IMR-90 (cell line): Measurements from ENCODE around the gene TJP1. TPM values are rescaled to one million over a fixed set of nuclear protein-coding genes. Genes with fewer than 3 reads are reported as not detected.

Experiments
- ATAC-seq: fragments of 200-7000 bp; cut with Tn5 transposase; 2 replicates; pipeline ENCODE4 v1.9.1; 2020; ENCODE audit warnings: low read depth, mild to moderate bottlenecking, moderate library complexity
- BruUV-seq: library from RNA; stranded (reverse); fragments of 400-500 nt; replicated peaks from 2 replicates; lab custom pipeline; 2021; lab: Mats Ljungman, UMichigan
- CTCF ChIA-PET: fragments of 300-600 bp; formaldehyde crosslinking; extraction: SDS; loops from one replicate; lab custom pipeline; 2021; ENCODE audit warnings: antibody characterized with exemption; lab: Yijun Ruan, JAX
- POLR2A ChIA-PET: fragments of 300-600 bp; sonication (Branson Sonifier 250); formaldehyde crosslinking; loops from one replicate; lab custom pipeline; 2022; ENCODE audit warnings: antibody characterized with exemption; ENCODE audit not compliant: unreplicated experiment; lab: Charles Lee
- DNase-seq: peaks from one replicate; pipeline ENCODE4 v3.0.0; 2013
- H2AFZ ChIP-seq: replicated peaks from 2 replicates; pipeline ENCODE3; 2013; ENCODE audit warnings: low read length, mild to moderate bottlenecking; ENCODE audit not compliant: poor library complexity
- H2AK5ac ChIP-seq: 2 replicates; pipeline ENCODE4 v1.6.1; 2013; ENCODE audit warnings: low read depth, low read length, inconsistent platforms
- H2AK9ac ChIP-seq: replicated peaks from 2 replicates; pipeline ENCODE3; 2013; ENCODE audit warnings: mild to moderate bottlenecking, low read depth, low read length, moderate library complexity; ENCODE audit not compliant: poor library complexity
- H2BK120ac ChIP-seq: 2 replicates; pipeline ENCODE4 v1.6.1; 2013; ENCODE audit warnings: low read depth, low read length, inconsistent platforms
- H2BK15ac ChIP-seq: 3 replicates; pipeline ENCODE4 v1.6.1; 2013; ENCODE audit warnings: low read depth, low read length, inconsistent platforms
- H2BK20ac ChIP-seq: 2 replicates; pipeline ENCODE4 v1.6.1; 2013; ENCODE audit warnings: low read depth, mild to moderate bottlenecking, inconsistent platforms, low read length, moderate library complexity
- H2BK5ac ChIP-seq: 2 replicates; pipeline ENCODE4 v1.6.1; 2013; ENCODE audit warnings: mild to moderate bottlenecking, low read depth, low read length, inconsistent platforms; ENCODE audit not compliant: poor library complexity, severe bottlenecking
- H3K14ac ChIP-seq: replicated peaks from 2 replicates; pipeline ENCODE4 v1.6.1; 2013; ENCODE audit warnings: low read depth, low read length, inconsistent platforms
- H3K18ac ChIP-seq: 2 replicates; pipeline ENCODE4 v1.6.1; 2013; ENCODE audit warnings: low read depth, low read length, control low read depth
- H3K23ac ChIP-seq: 2 replicates; pipeline ENCODE4 v1.6.1; 2013; ENCODE audit warnings: low read depth, low read length, inconsistent platforms
- H3K27ac ChIP-seq: 2 replicates; pipeline ENCODE4 v1.5.1; 2013; ENCODE audit warnings: mild to moderate bottlenecking, control low read depth, low read length; ENCODE audit not compliant: insufficient read depth
- H3K27me3 ChIP-seq: 2 replicates; pipeline ENCODE4 v1.6.1; 2013; ENCODE audit warnings: low read length; ENCODE audit not compliant: control insufficient read depth, insufficient read depth
- H3K36me3 ChIP-seq: 2 replicates; pipeline ENCODE4 v1.6.1; 2013; ENCODE audit warnings: low read length, mixed read lengths; ENCODE audit not compliant: control insufficient read depth, insufficient read depth
- H3K4ac ChIP-seq: 2 replicates; pipeline ENCODE4 v1.6.1; 2013; ENCODE audit warnings: low read depth, low read length, inconsistent platforms
- H3K4me1 ChIP-seq: 2 replicates; pipeline ENCODE4 v1.6.1; 2013; ENCODE audit warnings: low read length, mixed read lengths; ENCODE audit not compliant: control insufficient read depth, insufficient read depth
- H3K4me2 ChIP-seq: 2 replicates; pipeline ENCODE4 v1.6.1; 2013; ENCODE audit warnings: low read depth, mild to moderate bottlenecking, control low read depth, low read length, moderate library complexity
- H3K4me3 ChIP-seq: 2 replicates; pipeline ENCODE4 v1.5.1; 2013; ENCODE audit warnings: low read depth, mild to moderate bottlenecking, control low read depth, low read length, moderate library complexity; ENCODE audit not compliant: insufficient read depth
- H3K56ac ChIP-seq: 2 replicates; pipeline ENCODE4 v1.6.1; 2013; ENCODE audit warnings: low read length, inconsistent platforms; ENCODE audit not compliant: insufficient read depth; ENCODE audit errors: extremely low read depth
- H3K79me1 ChIP-seq, 2 experiments: 2 replicates each; pipeline ENCODE4 v1.6.1; 2013; ENCODE audit warnings: low read length in 2 of 2, inconsistent platforms in 1 of 2, low read depth in 1 of 2
- H3K9ac ChIP-seq: 2 replicates; pipeline ENCODE4 v1.6.1; 2013; ENCODE audit warnings: low read depth, low read length, control low read depth
- H3K9me1 ChIP-seq: 2 replicates; pipeline ENCODE4 v1.6.1; 2013; ENCODE audit warnings: low read length, inconsistent platforms; ENCODE audit not compliant: insufficient read depth
- H3K9me3 ChIP-seq: 2 replicates; pipeline ENCODE4 v1.6.1; 2013; ENCODE audit warnings: low read length; ENCODE audit not compliant: control insufficient read depth, insufficient read depth
- H4K20me1 ChIP-seq: 2 replicates; pipeline ENCODE4 v1.6.1; 2013; ENCODE audit warnings: low read length, inconsistent platforms; ENCODE audit not compliant: insufficient read depth
- H4K5ac ChIP-seq: 2 replicates; pipeline ENCODE4 v1.6.1; 2013; ENCODE audit warnings: mild to moderate bottlenecking, low read depth, low read length, control low read depth
- H4K8ac ChIP-seq, 2 experiments: 2 replicates each; pipeline ENCODE4 v1.6.1; 2013; ENCODE audit warnings: low read depth in 2 of 2, low read length in 2 of 2, control low read depth in 1 of 2, inconsistent platforms in 1 of 2
- H4K91ac ChIP-seq: 2 replicates; pipeline ENCODE4 v1.6.1; 2013; ENCODE audit warnings: low read depth, low read length, inconsistent platforms; ENCODE audit not compliant: insufficient read depth
- CEBPB ChIP-seq: IDR thresholded peaks from 2 replicates; pipeline ENCODE4 v1.6.1; 2012; ENCODE audit warnings: low read depth, low read length, improper control_type of control experiment
- CHD1 ChIP-seq: IDR thresholded peaks from 2 replicates; pipeline ENCODE4 v1.6.1; 2012; ENCODE audit warnings: low read depth, low read length, improper control_type of control experiment
- MAFK ChIP-seq: IDR thresholded peaks from 2 replicates; pipeline ENCODE4 v1.6.1; 2012; ENCODE audit warnings: low read depth, low read length, improper control_type of control experiment
- NFE2L2 ChIP-seq: fragments of 150-350 bp; IDR thresholded peaks from 2 replicates; pipeline ENCODE4 v1.6.1; 2016; ENCODE audit warnings: low read depth, mild to moderate bottlenecking, low read length
- RAD21 ChIP-seq: IDR thresholded peaks from 2 replicates; pipeline ENCODE4 v1.6.1; 2012; ENCODE audit warnings: low read length, improper control_type of control experiment
- RFX5 ChIP-seq: IDR thresholded peaks from 2 replicates; pipeline ENCODE4 v1.8.0; 2012; ENCODE audit warnings: low read depth, mild to moderate bottlenecking, low read length, moderate library complexity
- WGBS, 2 experiments: methylation state at CpG; one replicate each; pipeline versions ENCODE4 v1.1.5 to v1.1.7; 2013; ENCODE audit warnings: missing lambda C conversion rate in 2 of 2; ENCODE audit not compliant: insufficient read length in 1 of 2; ENCODE audit errors: extremely low coverage in 2 of 2; 5-methylcytosine and 5-hydroxymethylcytosine counted together
- dilution Hi-C: fragments of 300-500 bp; cut with HindIII; formaldehyde crosslinking; loops from one replicate; pipeline ENCODE4 v1.14.3; 2018; ENCODE audit warnings: low sequenced_read_pairs; ENCODE audit not compliant: unreplicated experiment
- in situ Hi-C: fragments of 300-500 bp; cut with MboI; formaldehyde crosslinking; loops from 3 replicates; pipeline ENCODE4 v1.14.3; 2019; ENCODE audit warnings: low sequenced_read_pairs, inconsistent platforms, mixed read lengths
- intact Hi-C: fragments of 100-400 bp; cut with micrococcal nuclease; formaldehyde crosslinking; loops from 2 replicates; pipeline ENCODE4 v1.10.0; 2022
- polyA plus RNA-seq, 3 experiments: library from polyadenylated mRNA; depleted of rRNA; stranded (reverse); fragments of >200 nt; gene quantifications; 2 replicates each; pipeline ENCODE4 v1.2.3, GENCODE V29; 2012; ENCODE audit warnings: low replicate concordance in 1 of 3
- total RNA-seq: library from RNA; depleted of rRNA; stranded (reverse); fragments of >200 nt; gene quantifications from 2 replicates; pipeline ENCODE4 v1.2.3, GENCODE V29; 2012
- TF ChIP-seq, protein P1 (sequence below): fragments of 150-350 bp; IDR thresholded peaks from 2 replicates; pipeline ENCODE4 v1.6.1; 2017; ENCODE audit warnings: mild to moderate bottlenecking, antibody characterized with exemption, low read length, low read depth
- TF ChIP-seq, protein P2 (sequence below): fragments of 150-350 bp; IDR thresholded peaks from 2 replicates; pipeline ENCODE4 v1.6.1; 2016; ENCODE audit warnings: low read depth, mild to moderate bottlenecking, low read length, moderate library complexity, borderline replicate concordance

The TJP1 gene
- total and polyA plus RNA-seq, 2 of the 4 experiments (the other 2 are of a cell fraction): 42.2 to 43.4 TPM

DNA sequence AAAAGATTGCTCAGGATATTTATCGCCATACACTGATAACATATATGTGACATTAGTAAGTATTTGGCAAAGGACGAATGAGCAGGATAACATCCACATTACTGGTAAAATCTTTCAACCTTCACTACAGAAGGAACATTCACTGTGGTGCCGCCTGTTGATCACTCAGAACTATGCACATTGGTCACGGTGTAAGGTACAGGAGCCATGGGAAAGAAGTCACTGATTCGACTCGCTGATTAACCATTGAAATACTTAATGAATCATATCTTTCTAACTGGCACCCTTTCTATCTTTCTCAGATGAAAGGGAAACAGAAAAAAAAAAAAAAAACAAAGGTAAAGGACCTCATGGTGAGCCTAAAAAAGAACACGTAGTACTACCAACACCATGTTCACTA lies 68.8 kb downstream of the TJP1 start:
- Histone ChIP-seq H2AK9ac (no peak overlapping the region), H3K79me1 (peaks cover 30 to 67% of the 10 kb centered on the region in 2 experiments), H4K91ac (no peak overlapping the region), H3K9me1 (peaks cover 2% of the 10 kb centered on the region; the same call in 1 of the 2 replicates), H3K4me1 (0 out of 2 replicates have a peak, but pooled peaks cover 1% of the 10 kb centered on the region), H2AFZ (no peak overlapping the region), H3K14ac (no peak overlapping the region), H3K36me3 (peaks cover 9% of the 10 kb centered on the region), H3K23ac (no peak overlapping the region), H3K27me3 (no peaks in the 10 kb centered on the region), H4K8ac (no peak overlapping the region), H3K4me2 (no peak overlapping the region), H3K9ac (no peak overlapping the region), H2BK20ac (no peak overlapping the region), H2AK5ac (no peak overlapping the region), H3K4me3 (no peak overlapping the region), H3K9me3 (no peaks in the 10 kb centered on the region), H3K18ac (no peak overlapping the region), H2BK15ac (no peak overlapping the region), H3K56ac (no peak overlapping the region), H4K20me1 (no peaks in the 10 kb centered on the region; the same call in 1 of the 2 replicates), H2BK120ac (no peak overlapping the region), H3K4ac (no peak overlapping the region), H2BK5ac (no peak overlapping the region), H3K27ac (no peak overlapping the region), H4K5ac (no peak overlapping the region)
- no peak for DNase-seq
- no CpG with 5 or more reads among the region's 7 CpGs for WGBS, 2 experiments
- TF ChIP-seq RAD21 (no peak), MAFK (no peak), RFX5 (no peak), CEBPB (no peak), NFE2L2 (no peak), CHD1 (no peak)
- TF ChIP-seq, protein P1, sequence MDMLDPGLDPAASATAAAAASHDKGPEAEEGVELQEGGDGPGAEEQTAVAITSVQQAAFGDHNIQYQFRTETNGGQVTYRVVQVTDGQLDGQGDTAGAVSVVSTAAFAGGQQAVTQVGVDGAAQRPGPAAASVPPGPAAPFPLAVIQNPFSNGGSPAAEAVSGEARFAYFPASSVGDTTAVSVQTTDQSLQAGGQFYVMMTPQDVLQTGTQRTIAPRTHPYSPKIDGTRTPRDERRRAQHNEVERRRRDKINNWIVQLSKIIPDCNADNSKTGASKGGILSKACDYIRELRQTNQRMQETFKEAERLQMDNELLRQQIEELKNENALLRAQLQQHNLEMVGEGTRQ: no peak
- TF ChIP-seq, protein P2, sequence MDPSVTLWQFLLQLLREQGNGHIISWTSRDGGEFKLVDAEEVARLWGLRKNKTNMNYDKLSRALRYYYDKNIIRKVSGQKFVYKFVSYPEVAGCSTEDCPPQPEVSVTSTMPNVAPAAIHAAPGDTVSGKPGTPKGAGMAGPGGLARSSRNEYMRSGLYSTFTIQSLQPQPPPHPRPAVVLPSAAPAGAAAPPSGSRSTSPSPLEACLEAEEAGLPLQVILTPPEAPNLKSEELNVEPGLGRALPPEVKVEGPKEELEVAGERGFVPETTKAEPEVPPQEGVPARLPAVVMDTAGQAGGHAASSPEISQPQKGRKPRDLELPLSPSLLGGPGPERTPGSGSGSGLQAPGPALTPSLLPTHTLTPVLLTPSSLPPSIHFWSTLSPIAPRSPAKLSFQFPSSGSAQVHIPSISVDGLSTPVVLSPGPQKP: no peak
- in situ Hi-C loops (no loop called here), intact Hi-C loops (no loop called here), dilution Hi-C loops (no loop called here)
- no TSS peak for BruUV-seq
- ChIA-PET CTCF (interaction anchor here (0.6 kb wide), 1 partner anchor 63 kb away, joined by 3 read pairs; no protein-coding TSS in a partner anchor), POLR2A (no interaction called here)
- ATAC-seq: no peak
